DOHH2 (cell line): ENCODE results near the gene B4GALT2.

ENCODE experiments used
- H3F3A ChIP-seq: fragments of 200-600 bp; sonication (generic), shearing (Covaris generic); 2 replicates; pipeline ENCODE4 v1.6.0; 2016; ENCODE audit warnings: antibody characterized with exemption, mild to moderate bottlenecking; ENCODE audit not compliant: control insufficient read depth, insufficient read depth
- H3K27ac ChIP-seq: fragments of 200-600 bp; sonication (generic); 2 replicates; pipeline ENCODE4 v1.5.1; 2014; ENCODE audit warnings: low read depth, mild to moderate bottlenecking, low read length, moderate library complexity
- H3K27me3 ChIP-seq: fragments of 200-600 bp; sonication (generic); 2 replicates; pipeline ENCODE4 v1.6.1; 2014; ENCODE audit warnings: mild to moderate bottlenecking, low read length, mixed read lengths; ENCODE audit not compliant: control insufficient read depth
- H3K36me3 ChIP-seq: fragments of 200-600 bp; sonication (generic); 2 replicates; pipeline ENCODE4 v1.6.1; 2014; ENCODE audit warnings: mild to moderate bottlenecking, low read length, moderate library complexity, mixed read lengths; ENCODE audit not compliant: control insufficient read depth
- H3K4me1 ChIP-seq: fragments of 200-600 bp; sonication (generic); 2 replicates; pipeline ENCODE4 v1.6.1; 2014; ENCODE audit warnings: mild to moderate bottlenecking, low read length, mixed read lengths; ENCODE audit not compliant: control insufficient read depth
- H3K4me2 ChIP-seq: fragments of 200-600 bp; sonication (generic); 2 replicates; pipeline ENCODE4 v1.6.0; 2014; ENCODE audit warnings: mild to moderate bottlenecking, low read length, moderate library complexity
- H3K4me3 ChIP-seq: fragments of 200-600 bp; sonication (generic); 2 replicates; pipeline ENCODE4 v1.5.1; 2014; ENCODE audit warnings: mild to moderate bottlenecking, low read length, mixed read lengths
- H3K79me2 ChIP-seq: fragments of 200-600 bp; sonication (generic); 2 replicates; pipeline ENCODE4 v1.6.1; 2014; ENCODE audit warnings: mild to moderate bottlenecking, low read length, mixed read lengths; ENCODE audit not compliant: control insufficient read depth
- H3K9me2 ChIP-seq: fragments of 200-600 bp; sonication (generic); replicated peaks from 2 replicates; pipeline ENCODE4 v1.6.1; 2014; ENCODE audit warnings: mild to moderate bottlenecking, low read length, mixed read lengths; ENCODE audit not compliant: control insufficient read depth
- H3K9me3 ChIP-seq: fragments of 200-600 bp; sonication (generic); 2 replicates; pipeline ENCODE4 v1.6.1; 2014; ENCODE audit warnings: antibody characterized with exemption, low read length, mixed read lengths; ENCODE audit not compliant: control insufficient read depth, insufficient read depth
- H4K20me1 ChIP-seq: fragments of 200-600 bp; sonication (generic); 2 replicates; pipeline ENCODE4 v1.6.0; 2014; ENCODE audit warnings: low read depth, mild to moderate bottlenecking, antibody characterized with exemption, low read length, moderate library complexity; ENCODE audit not compliant: control insufficient read depth, insufficient read depth
- CTCF ChIP-seq: fragments of 200-600 bp; sonication (generic); IDR thresholded peaks from one replicate; pipeline ENCODE4 v1.5.1; 2014; ENCODE audit warnings: antibody characterized with exemption, mild to moderate bottlenecking, low read depth, low read length; ENCODE audit not compliant: poor library complexity, severe bottlenecking
- EZH2phosphoT487 ChIP-seq: fragments of 200-600 bp; sonication (generic); IDR thresholded peaks from 2 replicates; pipeline ENCODE4 v1.6.1; 2017; ENCODE audit warnings: borderline replicate concordance, mild to moderate bottlenecking, antibody characterized with exemption, low read length, moderate library complexity, mixed read lengths

B4GALT2 gene

GRCh38 chr1:43938892-43939587, 40.0 kb upstream of the B4GALT2 start:
- H3K9me3 ChIP-seq: no peaks in the 10 kb centered on the region
- no peaks in the 10 kb centered on the region for H3F3A ChIP-seq
- H3K36me3 ChIP-seq: peaks cover 4% of the 10 kb centered on the region; the same call in 1 of the 2 replicates
- no peak overlapping the region for H3K4me3 ChIP-seq
- no peak overlapping the region for H3K4me2 ChIP-seq
- no peaks in the 10 kb centered on the region for H4K20me1 ChIP-seq
- H3K27me3 ChIP-seq: no peaks in the 10 kb centered on the region
- H3K9me2 ChIP-seq: no peaks in the 10 kb centered on the region
- H3K4me1 ChIP-seq: peaks cover 5% of the 10 kb centered on the region
- no peaks in the 10 kb centered on the region for H3K79me2 ChIP-seq
- no peak for TF ChIP-seq CTCF
- no peak for TF ChIP-seq EZH2phosphoT487
- no peak overlapping the region for H3K27ac ChIP-seq

- no peaks in the 10 kb centered on the region for H3F3A ChIP-seq
- no peaks in the 10 kb centered on the region for H3K9me3 ChIP-seq
- no peak overlapping the region for H3K4me2 ChIP-seq
- no peaks in the 10 kb centered on the region for H3K9me2 ChIP-seq
- TF ChIP-seq CTCF: no peak
- TF ChIP-seq EZH2phosphoT487: no peak
- H3K27me3 ChIP-seq: no peaks in the 10 kb centered on the region
- H3K36me3 ChIP-seq: peaks cover 9% of the 10 kb centered on the region
- peaks cover 23% of the 10 kb centered on the region for H3K79me2 ChIP-seq
- H3K27ac ChIP-seq: no peak overlapping the region
- no peaks in the 10 kb centered on the region for H4K20me1 ChIP-seq
- H3K4me1 ChIP-seq: peaks cover 13% of the 10 kb centered on the region
- H3K4me3 ChIP-seq: no peak overlapping the region
These were observed 36.6 kb upstream of the B4GALT2 start for GRCh38 chr1:43942411-43942810.

- no peak overlapping the region for H3K27ac ChIP-seq
- peaks cover 40% of the 10 kb centered on the region for H3K79me2 ChIP-seq
- no peaks in the 10 kb centered on the region for H4K20me1 ChIP-seq
- peaks cover 14% of the 10 kb centered on the region for H3K36me3 ChIP-seq
- TF ChIP-seq EZH2phosphoT487 (no peak), CTCF (no peak)
- H3K9me3 ChIP-seq: no peaks in the 10 kb centered on the region
- no peaks in the 10 kb centered on the region for H3F3A ChIP-seq
- no peaks in the 10 kb centered on the region for H3K9me2 ChIP-seq
- H3K27me3 ChIP-seq: no peaks in the 10 kb centered on the region
- H3K4me1 ChIP-seq: peaks cover 26% of the 10 kb centered on the region
- H3K4me2 ChIP-seq: peak overlapping the region; percentile 93
- H3K4me3 ChIP-seq: peak overlapping the region; percentile 44; the same call in 1 of the 2 replicates
These were observed 34.1 kb upstream of the B4GALT2 start for GRCh38 chr1:43944860-43945259.
